C4-2B (cell line): ENCODE measurements around the gene SOBP.

ENCODE experiments used
- ZFX ChIP-seq: fragments of 450-650 bp; IDR thresholded peaks from 2 replicates; pipeline ENCODE4 v1.6.1; 2017
- TF ChIP-seq, protein P1 (sequence below): fragments of 450-650 bp; conservative IDR thresholded peaks from 2 replicates; pipeline ENCODE4 v1.5.1; 2017; ENCODE audit warnings: mild to moderate bottlenecking

DNA sequence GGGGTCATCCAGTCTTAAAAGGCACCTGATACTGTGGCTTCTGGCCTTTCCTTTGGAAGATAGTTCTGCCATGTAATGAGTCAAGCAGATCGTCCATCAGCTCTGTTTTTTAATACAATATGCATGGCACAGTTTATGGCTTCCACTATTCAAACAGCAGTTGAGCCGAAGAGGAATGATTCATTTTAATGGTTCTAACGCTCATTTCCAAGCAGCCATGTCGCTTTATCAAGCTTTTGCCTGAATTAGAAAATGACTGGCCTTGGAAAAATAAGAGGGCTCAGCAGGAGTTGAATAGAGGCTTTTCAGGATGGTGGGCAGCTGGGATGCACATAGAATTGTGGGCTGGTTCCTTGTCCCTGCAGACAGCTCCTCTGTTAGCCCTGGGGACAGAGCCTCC, 138.1 kb downstream of the SOBP start:
- TF ChIP-seq, protein P1, sequence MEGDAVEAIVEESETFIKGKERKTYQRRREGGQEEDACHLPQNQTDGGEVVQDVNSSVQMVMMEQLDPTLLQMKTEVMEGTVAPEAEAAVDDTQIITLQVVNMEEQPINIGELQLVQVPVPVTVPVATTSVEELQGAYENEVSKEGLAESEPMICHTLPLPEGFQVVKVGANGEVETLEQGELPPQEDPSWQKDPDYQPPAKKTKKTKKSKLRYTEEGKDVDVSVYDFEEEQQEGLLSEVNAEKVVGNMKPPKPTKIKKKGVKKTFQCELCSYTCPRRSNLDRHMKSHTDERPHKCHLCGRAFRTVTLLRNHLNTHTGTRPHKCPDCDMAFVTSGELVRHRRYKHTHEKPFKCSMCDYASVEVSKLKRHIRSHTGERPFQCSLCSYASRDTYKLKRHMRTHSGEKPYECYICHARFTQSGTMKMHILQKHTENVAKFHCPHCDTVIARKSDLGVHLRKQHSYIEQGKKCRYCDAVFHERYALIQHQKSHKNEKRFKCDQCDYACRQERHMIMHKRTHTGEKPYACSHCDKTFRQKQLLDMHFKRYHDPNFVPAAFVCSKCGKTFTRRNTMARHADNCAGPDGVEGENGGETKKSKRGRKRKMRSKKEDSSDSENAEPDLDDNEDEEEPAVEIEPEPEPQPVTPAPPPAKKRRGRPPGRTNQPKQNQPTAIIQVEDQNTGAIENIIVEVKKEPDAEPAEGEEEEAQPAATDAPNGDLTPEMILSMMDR, result no peak
- no peak for TF ChIP-seq ZFX
